ENCODE results near the gene RPLP1.

DNA sequence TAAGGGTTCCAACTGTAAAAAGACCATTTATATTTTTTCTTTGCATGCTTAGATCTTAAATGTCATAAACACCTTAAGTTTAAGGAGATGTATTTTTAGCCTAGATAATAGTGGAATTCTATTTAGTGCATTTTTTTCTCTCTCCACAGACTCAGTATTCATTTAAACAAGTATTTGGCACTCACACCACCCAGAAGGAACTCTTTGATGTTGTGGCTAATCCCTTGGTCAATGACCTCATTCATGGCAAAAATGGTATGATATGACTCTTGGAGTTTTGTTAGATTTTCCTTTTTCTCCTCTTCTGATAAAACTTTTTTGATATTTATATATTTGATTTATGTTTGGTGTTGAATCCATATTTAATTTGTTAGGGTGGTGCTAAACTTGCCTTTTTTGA, 31.1 kb upstream of the RPLP1 start:
- no peak for TF ChIP-seq CTCF (IDR thresholded peaks at IDR 0.05)
- TF ChIP-seq POLR2A (IDR thresholded peaks at IDR 0.05), result no peak

All from heart left ventricle (tissue), 13 donors.